ENCODE data around the gene MIEF2. TPM values are rescaled to one million over a fixed set of nuclear protein-coding genes. Genes with fewer than 3 reads are reported as not detected.

MIEF2 gene
- total RNA-seq, 1 donor from 2014 or later: 17.9 TPM

GRCh38 chr17:18250259-18250658 is 10.2 kb upstream of the MIEF2 start:
- Mint-ChIP-seq H3K9me3 (no peaks in the 10 kb centered on the region), H3K4me3 (no peak overlapping the region), H3K27ac (peak overlapping the region; percentile 62), H3K36me3 (peaks cover 12% of the 10 kb centered on the region), H3K27me3 (no peaks in the 10 kb centered on the region), H3K4me1 (ENCODE audit: unreplicated experiment) (peaks cover 15% of the 10 kb centered on the region)
- no peak for DNase-seq (ENCODE audit: extremely low spot score, unreplicated experiment)
- TF ChIP-seq CTCF (conservative IDR thresholded peaks at IDR 0.05): no peak

DNA sequence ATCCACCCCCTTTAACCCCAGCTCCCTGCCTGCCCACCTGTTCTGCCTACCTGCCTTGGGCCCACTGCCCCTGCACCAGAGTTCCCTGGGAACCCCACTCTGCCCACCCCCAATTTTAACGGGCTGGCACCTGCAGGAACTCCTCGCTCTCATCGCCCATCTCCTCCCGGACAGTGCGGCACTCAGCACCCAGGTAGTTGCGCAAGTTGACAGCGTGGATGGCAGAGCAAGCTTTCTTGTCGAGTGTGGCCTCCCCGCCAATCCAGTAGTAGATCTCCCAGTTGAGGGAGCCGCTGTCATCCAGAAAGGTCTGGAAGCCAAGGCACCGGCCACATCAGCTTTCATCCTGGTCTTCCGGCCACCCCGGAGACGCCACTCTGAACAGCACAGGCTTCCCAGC is 9.8 kb upstream of the MIEF2 start:
- Mint-ChIP-seq H3K9me3 (no peaks in the 10 kb centered on the region), H3K27ac (peak overlapping the region; percentile 62), H3K4me3 (no peak overlapping the region), H3K36me3 (peaks cover 12% of the 10 kb centered on the region), H3K4me1 (ENCODE audit: unreplicated experiment) (peaks cover 15% of the 10 kb centered on the region), H3K27me3 (no peaks in the 10 kb centered on the region)
- no peak for TF ChIP-seq CTCF (conservative IDR thresholded peaks at IDR 0.05)
- DNase-seq (ENCODE audit: extremely low spot score, unreplicated experiment): no peak

DNA sequence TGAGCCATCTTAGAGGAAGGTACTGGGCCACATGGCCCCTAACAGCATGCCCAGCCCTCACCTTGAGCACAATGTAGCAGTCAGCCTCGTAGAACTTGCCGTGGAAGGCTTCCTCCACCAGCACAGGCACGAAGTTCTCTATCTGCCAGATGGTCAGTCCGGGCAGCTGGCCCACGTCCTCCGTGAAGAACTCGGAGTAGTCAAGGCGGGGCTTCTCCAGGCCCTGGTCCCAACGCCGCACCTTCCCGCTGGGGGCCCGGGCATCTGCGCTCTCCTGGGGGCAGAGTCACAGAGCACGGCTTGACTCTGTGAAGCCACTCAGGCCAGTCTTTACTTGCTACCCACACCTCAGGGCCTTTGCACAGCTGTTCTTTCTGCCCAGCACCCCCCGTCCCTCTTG is 9.3 kb upstream of the MIEF2 start:
- no peak for TF ChIP-seq CTCF (conservative IDR thresholded peaks at IDR 0.05)
- Mint-ChIP-seq H3K4me1 (ENCODE audit: unreplicated experiment) (peaks cover 15% of the 10 kb centered on the region), H3K9me3 (no peaks in the 10 kb centered on the region), H3K27ac (no peak overlapping the region), H3K36me3 (peaks cover 12% of the 10 kb centered on the region), H3K4me3 (no peak overlapping the region), H3K27me3 (no peaks in the 10 kb centered on the region)
- DNase-seq (ENCODE audit: extremely low spot score, unreplicated experiment): no peak

DNA sequence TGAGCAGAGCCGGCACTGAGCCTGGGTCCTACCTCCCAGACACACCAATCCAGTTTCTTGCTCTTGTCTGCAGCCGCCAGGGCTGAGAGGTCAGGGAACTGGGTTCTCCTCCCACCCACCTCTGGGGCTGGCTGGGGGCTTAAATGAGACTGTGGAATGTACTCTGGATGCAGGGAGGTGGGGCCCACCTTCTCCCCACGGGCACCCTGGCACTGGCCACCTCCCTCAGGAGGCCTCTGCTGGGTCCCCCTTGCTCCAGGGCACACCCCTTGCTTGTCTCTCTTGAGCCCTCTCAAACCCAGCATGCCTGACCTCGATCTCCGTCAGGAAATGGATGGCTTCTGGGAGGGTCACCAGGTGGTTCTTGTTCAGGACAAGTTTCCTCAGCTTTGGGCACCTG is 8.3 kb upstream of the MIEF2 start:
- H3K4me3 Mint-ChIP-seq: no peak overlapping the region

GRCh38 chr17:18253187-18253884 is 7.1 kb upstream of the MIEF2 start:
- TF ChIP-seq CTCF (conservative IDR thresholded peaks at IDR 0.05): no peak
- no peak for DNase-seq (ENCODE audit: extremely low spot score, unreplicated experiment)
- Mint-ChIP-seq H3K36me3 (peaks cover 4% of the 10 kb centered on the region), H3K4me1 (ENCODE audit: unreplicated experiment) (peaks cover 11% of the 10 kb centered on the region), H3K4me3 (no peak overlapping the region), H3K27ac (no peak overlapping the region), H3K27me3 (no peaks in the 10 kb centered on the region), H3K9me3 (no peaks in the 10 kb centered on the region)

More for the DNA sequence above, 8.3 kb upstream of the MIEF2 start:
- Mint-ChIP-seq H3K36me3 (peaks cover 10% of the 10 kb centered on the region), H3K27ac (no peak overlapping the region), H3K27me3 (no peaks in the 10 kb centered on the region), H3K4me1 (ENCODE audit: unreplicated experiment) (peaks cover 13% of the 10 kb centered on the region), H3K9me3 (no peaks in the 10 kb centered on the region)
- no peak for TF ChIP-seq CTCF (conservative IDR thresholded peaks at IDR 0.05)
- no peak for DNase-seq (ENCODE audit: extremely low spot score, unreplicated experiment)

Data from type B pancreatic cell (in vitro differentiated cells).